ENCODE data around the gene KCNA4.
"Not testable (repeated sequence)": the region's sequence is repeated elsewhere in the genome, so short reads cannot be mapped to it uniquely, and the experiment has no call there.

Gene KCNA4

DNA sequence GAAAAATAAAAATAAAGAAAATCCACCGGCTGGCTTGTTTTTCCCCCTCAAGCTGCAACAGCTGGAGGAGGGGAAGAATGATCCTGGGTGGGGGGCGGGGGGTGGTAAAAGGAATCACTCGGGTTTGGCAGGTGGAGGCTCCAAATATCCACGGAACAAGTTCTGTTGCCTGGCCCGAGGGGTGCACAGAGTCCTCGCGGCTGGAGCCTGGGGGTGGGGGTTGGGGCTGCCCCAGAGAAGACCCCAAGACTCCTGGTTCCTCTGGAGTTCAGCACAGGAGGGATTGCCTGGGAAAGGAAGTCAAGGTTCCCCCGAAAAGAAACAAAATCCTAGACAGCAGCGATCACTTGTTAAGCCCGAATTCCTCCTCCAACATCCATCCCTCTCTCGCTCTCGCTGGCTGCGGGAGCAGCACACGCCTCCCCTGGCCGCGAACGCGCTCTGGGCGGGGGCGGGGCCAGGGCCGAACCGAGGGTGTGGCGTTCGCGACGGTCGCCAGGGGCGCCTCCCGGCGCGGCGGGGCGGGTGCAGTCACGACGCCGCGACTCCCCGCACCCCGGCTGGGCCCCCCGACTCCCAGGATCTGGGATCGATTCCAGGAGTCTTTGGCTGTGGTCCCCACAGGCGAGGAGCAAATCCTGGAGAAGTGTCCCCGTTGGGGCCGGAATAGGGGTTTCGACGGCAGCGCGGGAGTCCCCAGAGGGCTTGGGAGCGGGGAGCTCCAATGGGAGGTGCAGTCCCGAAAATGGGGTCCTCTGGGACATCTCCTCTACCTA is at the start of gene KCNA4:
Gene KCNA4 (minus strand): TSS at position 443 of the 776 bp plus-strand sequence. CDS start 4,352 bp downstream, outside the sequence.
- H3K4me3 Mint-ChIP-seq = no peak within 1 kb of the TSS
- no peaks in the 10 kb centered on the region for H3K4me1 Mint-ChIP-seq (ENCODE audit: low read depth)
- no peaks in the 10 kb centered on the region for H3K9me3 Mint-ChIP-seq
- intact Hi-C loops (cut with micrococcal nuclease) = no loop called here
- H3K36me3 Mint-ChIP-seq (ENCODE audit: low read depth) = no peaks in the 10 kb centered on the region
- H3K27me3 Mint-ChIP-seq = peaks cover 32% of the 10 kb centered on the region
- H3K27ac Mint-ChIP-seq = no peak within 1 kb of the TSS

- H3K4me1 Mint-ChIP-seq (ENCODE audit: low read depth) = no peaks in the 10 kb centered on the region
- H3K36me3 Mint-ChIP-seq (ENCODE audit: low read depth) = no peaks in the 10 kb centered on the region
- no peaks in the 10 kb centered on the region for H3K27me3 Mint-ChIP-seq
- intact Hi-C loops (cut with micrococcal nuclease) = no loop called here
- no peak overlapping the region for H3K4me3 Mint-ChIP-seq
- peaks cover 50% of the 10 kb centered on the region for H3K9me3 Mint-ChIP-seq
- H3K27ac Mint-ChIP-seq = no peak overlapping the region
These were observed 45.3 kb upstream of the KCNA4 start for GRCh38 chr11:30062103-30062502.

DNA sequence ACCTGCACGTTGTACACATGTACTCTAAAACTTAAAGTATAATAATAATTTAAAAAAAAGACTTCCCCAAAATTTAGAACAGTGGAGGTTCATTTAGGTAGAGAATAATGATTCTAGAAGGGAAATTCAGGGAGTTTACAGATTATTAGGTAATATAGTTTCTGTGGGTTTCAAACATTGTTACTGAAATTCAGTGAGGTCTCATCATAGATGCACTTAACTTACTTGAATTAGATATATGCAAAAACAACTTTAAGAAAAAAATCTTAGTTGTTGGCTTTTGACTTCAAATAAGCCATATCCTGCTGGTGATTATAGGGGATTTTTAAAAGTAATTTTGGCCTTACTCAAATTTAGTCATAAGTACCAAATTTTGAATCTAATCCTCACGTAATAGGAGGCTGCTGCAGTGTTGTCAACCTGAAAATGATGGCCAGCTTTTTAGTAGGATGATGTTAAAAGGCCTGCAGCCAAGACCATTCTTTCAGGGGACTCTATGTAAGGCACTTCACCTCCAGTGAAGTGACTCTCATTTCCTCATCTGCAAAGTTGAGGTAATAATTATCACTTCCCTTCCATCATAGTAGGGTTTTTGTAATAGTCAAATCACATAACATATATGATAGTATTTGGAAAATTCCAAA is 42.5 kb upstream of the KCNA4 start:
- Mint-ChIP-seq H3K27me3 (no peaks in the 10 kb centered on the region), H3K36me3 (ENCODE audit: low read depth) (no peaks in the 10 kb centered on the region), H3K4me1 (ENCODE audit: low read depth) (no peaks in the 10 kb centered on the region), H3K27ac (no peak overlapping the region), H3K9me3 (peaks cover 36% of the 10 kb centered on the region), H3K4me3 (no peak overlapping the region)
- intact Hi-C loops (cut with micrococcal nuclease) = no loop called here

GRCh38 chr11:30049214-30049613 is 32.4 kb upstream of the KCNA4 start:
- no peak overlapping the region for H3K4me3 Mint-ChIP-seq
- H3K4me1 Mint-ChIP-seq (ENCODE audit: low read depth) = no peaks in the 10 kb centered on the region
- no peaks in the 10 kb centered on the region for H3K27me3 Mint-ChIP-seq
- no peaks in the 10 kb centered on the region for H3K9me3 Mint-ChIP-seq
- H3K27ac Mint-ChIP-seq = no peak overlapping the region
- intact Hi-C loops (cut with micrococcal nuclease) = no loop called here
- no peaks in the 10 kb centered on the region for H3K36me3 Mint-ChIP-seq (ENCODE audit: low read depth)

DNA sequence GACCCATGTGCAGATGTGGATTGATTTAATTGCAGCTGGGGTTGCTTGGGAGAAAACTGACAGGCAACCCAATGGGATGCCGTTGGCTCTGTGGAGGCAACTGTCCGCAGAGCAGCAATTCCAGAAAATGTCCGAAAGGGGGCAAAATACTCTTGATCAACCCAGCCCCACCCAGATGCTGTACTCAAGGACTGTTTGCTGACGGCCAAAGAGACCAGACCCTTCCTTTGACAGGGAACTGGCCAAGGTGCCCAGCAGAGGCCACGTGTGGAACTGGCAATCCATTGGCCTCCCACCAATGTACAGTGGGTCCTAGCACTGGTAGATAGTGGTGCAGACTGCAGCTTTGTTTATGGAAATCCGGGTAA is 29.7 kb upstream of the KCNA4 start:
- H3K27me3 Mint-ChIP-seq = no peaks in the 10 kb centered on the region
- no peaks in the 10 kb centered on the region for H3K4me1 Mint-ChIP-seq (ENCODE audit: low read depth)
- intact Hi-C loops (cut with micrococcal nuclease) = no loop called here
- H3K27ac Mint-ChIP-seq = no peak overlapping the region
- H3K36me3 Mint-ChIP-seq (ENCODE audit: low read depth) = no peaks in the 10 kb centered on the region
- no peaks in the 10 kb centered on the region for H3K9me3 Mint-ChIP-seq
- no peak overlapping the region for H3K4me3 Mint-ChIP-seq

DNA sequence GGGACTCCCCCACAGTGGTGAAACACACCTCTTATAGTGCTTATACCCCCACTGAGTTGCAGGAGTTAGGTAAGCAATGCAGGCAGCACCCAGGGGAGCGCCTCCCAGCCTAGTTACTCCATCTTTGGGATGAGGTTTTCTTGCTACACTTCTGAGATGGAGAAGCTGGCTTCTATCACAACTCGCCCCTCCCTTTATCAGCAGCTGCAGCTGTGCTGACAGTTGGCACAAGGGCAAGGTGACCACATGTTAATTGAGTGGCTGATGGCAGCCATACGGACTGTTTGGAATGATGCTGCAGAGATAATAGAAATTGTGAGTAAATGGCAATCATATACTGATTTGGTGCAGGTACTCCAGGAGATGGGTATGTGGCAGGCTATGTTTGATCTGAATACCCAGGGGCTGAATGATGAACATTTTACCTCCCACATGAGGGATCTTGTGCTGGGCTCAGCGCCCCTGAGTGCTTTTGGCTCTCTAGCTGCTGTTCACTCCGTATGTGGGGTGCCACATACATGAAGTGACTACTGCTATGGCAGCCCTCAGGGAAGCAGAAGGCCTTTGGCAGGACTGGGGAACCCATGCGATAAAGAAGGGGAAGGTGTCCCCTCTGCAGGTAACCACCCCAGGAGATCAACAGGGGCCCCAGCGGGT is 29.2 kb upstream of the KCNA4 start:
- no peaks in the 10 kb centered on the region for H3K36me3 Mint-ChIP-seq (ENCODE audit: low read depth)
- H3K4me1 Mint-ChIP-seq (ENCODE audit: low read depth) = no peaks in the 10 kb centered on the region
- intact Hi-C loops (cut with micrococcal nuclease) = no loop called here
- H3K9me3 Mint-ChIP-seq = no peaks in the 10 kb centered on the region
- H3K27ac Mint-ChIP-seq = no peak overlapping the region
- H3K4me3 Mint-ChIP-seq = no peak overlapping the region
- H3K27me3 Mint-ChIP-seq = no peaks in the 10 kb centered on the region

DNA sequence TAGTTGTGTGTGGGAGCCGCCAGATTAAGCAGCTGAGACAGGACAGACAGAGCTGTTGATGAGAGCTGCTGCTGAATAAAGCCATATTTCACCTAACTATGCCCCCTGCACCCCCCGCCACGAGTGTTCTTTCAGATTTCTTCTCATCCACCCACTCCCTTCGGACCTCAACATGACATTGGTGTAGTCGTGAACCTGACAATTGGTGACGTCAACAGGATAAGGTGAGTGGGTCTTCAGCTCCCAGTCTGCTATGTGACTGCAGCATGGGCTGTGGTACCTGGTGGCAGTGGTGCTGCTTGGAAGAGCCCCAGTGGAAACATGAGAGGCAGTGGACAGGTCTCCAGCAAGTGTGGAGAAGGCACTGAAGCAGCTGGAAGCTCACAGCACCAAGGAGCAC is 28.3 kb upstream of the KCNA4 start:
- Mint-ChIP-seq H3K36me3 (ENCODE audit: low read depth) (no peaks in the 10 kb centered on the region), H3K4me1 (ENCODE audit: low read depth) (no peaks in the 10 kb centered on the region), H3K4me3 (no peak overlapping the region), H3K27ac (no peak overlapping the region), H3K27me3 (no peaks in the 10 kb centered on the region), H3K9me3 (no peaks in the 10 kb centered on the region)
- intact Hi-C loops (cut with micrococcal nuclease) = no loop called here

DNA sequence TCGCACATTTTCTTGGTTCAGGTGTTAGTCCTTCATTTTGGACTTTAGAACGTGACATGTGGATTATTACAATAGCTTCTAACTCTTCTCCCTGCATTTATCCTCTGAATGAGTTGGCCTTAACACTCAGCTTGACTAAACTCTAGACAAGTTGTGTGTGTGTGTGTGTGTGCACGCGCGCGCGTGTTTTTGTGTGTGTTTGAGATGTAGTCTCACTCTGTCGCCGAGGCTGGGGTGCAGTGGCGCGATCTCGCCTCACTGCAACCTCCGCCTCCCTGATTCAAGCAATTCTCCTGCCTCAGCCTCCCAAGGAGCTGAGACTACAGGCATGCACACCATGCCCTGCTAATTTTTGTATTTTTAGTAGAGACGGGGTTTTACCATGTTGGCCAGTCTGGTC is 24.3 kb upstream of the KCNA4 start:
- Mint-ChIP-seq H3K9me3 (peaks cover 7% of the 10 kb centered on the region), H3K27ac (no peak overlapping the region), H3K27me3 (no peaks in the 10 kb centered on the region), H3K4me3 (no peak overlapping the region), H3K36me3 (ENCODE audit: low read depth) (no peaks in the 10 kb centered on the region), H3K4me1 (ENCODE audit: low read depth) (no peaks in the 10 kb centered on the region)
- intact Hi-C loops (cut with micrococcal nuclease) = no loop called here

GRCh38 chr11:30034746-30035145 is 17.9 kb upstream of the KCNA4 start:
- H3K27ac Mint-ChIP-seq; H3K36me3 Mint-ChIP-seq (ENCODE audit: low read depth); H3K4me1 Mint-ChIP-seq (ENCODE audit: low read depth); intact Hi-C loops (cut with micrococcal nuclease); H3K4me3 Mint-ChIP-seq; H3K27me3 Mint-ChIP-seq: not testable (repeated sequence)
- peaks cover 25% of the 10 kb centered on the region for H3K9me3 Mint-ChIP-seq

GRCh38 chr11:30034166-30034565 is 17.3 kb upstream of the KCNA4 start:
- H3K36me3 Mint-ChIP-seq (ENCODE audit: low read depth); H3K27me3 Mint-ChIP-seq; H3K4me1 Mint-ChIP-seq (ENCODE audit: low read depth); H3K27ac Mint-ChIP-seq; H3K4me3 Mint-ChIP-seq; intact Hi-C loops (cut with micrococcal nuclease): not testable (repeated sequence)
- peaks cover 20% of the 10 kb centered on the region for H3K9me3 Mint-ChIP-seq

- intact Hi-C loops (cut with micrococcal nuclease) = no loop called here
- Mint-ChIP-seq H3K27me3 (peaks cover 2% of the 10 kb centered on the region), H3K4me1 (ENCODE audit: low read depth) (no peaks in the 10 kb centered on the region), H3K4me3 (no peak overlapping the region), H3K36me3 (ENCODE audit: low read depth) (no peaks in the 10 kb centered on the region), H3K9me3 (no peaks in the 10 kb centered on the region), H3K27ac (no peak overlapping the region)
These were observed 8.7 kb upstream of the KCNA4 start for GRCh38 chr11:30025396-30026139.

DNA sequence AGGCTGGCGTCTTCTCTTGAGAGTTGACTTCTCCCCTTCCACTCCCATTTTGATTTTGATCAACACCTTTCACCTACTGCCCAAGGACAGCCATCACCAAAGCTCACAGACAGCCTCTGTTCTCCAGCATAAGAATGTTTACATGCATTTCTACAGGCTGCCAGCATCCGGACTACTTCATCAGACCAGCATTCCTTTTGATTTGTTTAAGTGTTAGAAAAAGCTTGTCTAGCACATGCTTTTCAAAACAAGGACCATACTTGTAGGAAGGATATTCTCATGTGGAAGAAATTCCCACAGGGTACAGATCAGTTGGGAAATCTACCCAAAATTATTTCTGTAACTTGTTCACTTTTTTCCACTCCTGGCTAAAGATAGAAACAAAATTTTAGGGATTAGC is 6.2 kb upstream of the KCNA4 start:
- Mint-ChIP-seq H3K27me3 (peaks cover 17% of the 10 kb centered on the region), H3K4me1 (ENCODE audit: low read depth) (no peaks in the 10 kb centered on the region), H3K36me3 (ENCODE audit: low read depth) (no peaks in the 10 kb centered on the region), H3K4me3 (no peak overlapping the region), H3K27ac (no peak overlapping the region), H3K9me3 (no peaks in the 10 kb centered on the region)
- intact Hi-C loops (cut with micrococcal nuclease) = no loop called here

- Mint-ChIP-seq H3K9me3 (no peaks in the 10 kb centered on the region), H3K4me1 (ENCODE audit: low read depth) (no peaks in the 10 kb centered on the region), H3K4me3 (no peak overlapping the region), H3K27ac (no peak overlapping the region), H3K27me3 (peaks cover 32% of the 10 kb centered on the region), H3K36me3 (ENCODE audit: low read depth) (no peaks in the 10 kb centered on the region)
- intact Hi-C loops (cut with micrococcal nuclease) = no loop called here
These were observed 2.7 kb upstream of the KCNA4 start for GRCh38 chr11:30019481-30019880.

- H3K4me1 Mint-ChIP-seq (ENCODE audit: low read depth) = no peaks in the 10 kb centered on the region
These were observed 1.7 kb upstream of the KCNA4 start for GRCh38 chr11:30018495-30018894.

More at GRCh38 chr11:30018495-30018894, 1.7 kb upstream of the KCNA4 start:
- intact Hi-C loops (cut with micrococcal nuclease) = no loop called here
- Mint-ChIP-seq H3K4me3 (no peak overlapping the region), H3K27me3 (peaks cover 32% of the 10 kb centered on the region), H3K9me3 (no peaks in the 10 kb centered on the region), H3K27ac (no peak overlapping the region), H3K36me3 (ENCODE audit: low read depth) (no peaks in the 10 kb centered on the region)
